SK-N-DZ (cell line): ENCODE results near the gene TNRC18.
A peak's percentile ranks its signal among the peaks of the same experiment; 100 is the strongest.

ENCODE experiments used
- DNase-seq: peaks from one replicate; pipeline ENCODE4 v3.0.0-alpha.2; 2015; ENCODE audit warnings: low spot score

TNRC18 gene

DNA sequence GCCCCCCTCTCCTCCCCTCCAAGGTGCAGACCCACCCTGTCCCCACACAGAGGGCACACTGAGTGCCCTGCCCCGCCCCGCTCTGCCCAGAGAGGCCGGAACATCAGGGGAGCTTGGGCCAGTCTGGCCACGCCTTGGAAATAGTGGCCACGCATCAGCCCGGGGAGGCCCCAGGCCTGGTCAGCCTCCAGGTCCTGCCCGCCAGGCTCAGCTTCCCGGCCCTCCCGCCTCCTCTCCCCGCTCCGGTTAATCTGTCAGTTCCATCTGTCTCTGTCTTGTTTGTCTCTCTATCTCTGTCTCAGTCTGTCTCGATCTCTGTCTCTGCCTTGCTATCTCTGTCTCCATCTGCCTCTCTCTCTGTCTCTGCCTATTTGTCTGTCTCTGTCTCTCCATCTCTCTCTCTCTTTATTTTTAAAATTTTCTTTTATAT lies 28.9 kb upstream of the TNRC18 start:
- no peak for DNase-seq

DNA sequence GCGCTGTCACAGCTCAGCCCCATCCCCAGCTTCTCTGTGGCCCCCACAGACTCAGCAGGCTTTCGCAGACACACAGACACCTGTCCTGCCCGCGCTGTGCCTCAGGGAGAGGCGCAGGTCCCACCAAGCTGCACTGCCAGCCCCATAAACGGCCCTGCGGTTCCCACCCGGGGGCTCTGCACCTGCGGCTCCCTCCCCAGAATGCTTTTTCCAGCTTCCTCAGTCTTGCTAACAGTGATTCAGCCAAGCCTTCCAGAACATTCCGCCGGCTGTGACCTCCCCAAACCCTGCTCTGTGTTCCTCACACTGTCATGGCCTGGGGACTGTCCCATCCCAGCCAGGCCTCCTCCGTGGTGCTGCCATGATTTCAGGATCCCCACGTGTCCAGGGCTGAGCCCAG lies 27.8 kb upstream of the TNRC18 start:
- no peak for DNase-seq

DNA sequence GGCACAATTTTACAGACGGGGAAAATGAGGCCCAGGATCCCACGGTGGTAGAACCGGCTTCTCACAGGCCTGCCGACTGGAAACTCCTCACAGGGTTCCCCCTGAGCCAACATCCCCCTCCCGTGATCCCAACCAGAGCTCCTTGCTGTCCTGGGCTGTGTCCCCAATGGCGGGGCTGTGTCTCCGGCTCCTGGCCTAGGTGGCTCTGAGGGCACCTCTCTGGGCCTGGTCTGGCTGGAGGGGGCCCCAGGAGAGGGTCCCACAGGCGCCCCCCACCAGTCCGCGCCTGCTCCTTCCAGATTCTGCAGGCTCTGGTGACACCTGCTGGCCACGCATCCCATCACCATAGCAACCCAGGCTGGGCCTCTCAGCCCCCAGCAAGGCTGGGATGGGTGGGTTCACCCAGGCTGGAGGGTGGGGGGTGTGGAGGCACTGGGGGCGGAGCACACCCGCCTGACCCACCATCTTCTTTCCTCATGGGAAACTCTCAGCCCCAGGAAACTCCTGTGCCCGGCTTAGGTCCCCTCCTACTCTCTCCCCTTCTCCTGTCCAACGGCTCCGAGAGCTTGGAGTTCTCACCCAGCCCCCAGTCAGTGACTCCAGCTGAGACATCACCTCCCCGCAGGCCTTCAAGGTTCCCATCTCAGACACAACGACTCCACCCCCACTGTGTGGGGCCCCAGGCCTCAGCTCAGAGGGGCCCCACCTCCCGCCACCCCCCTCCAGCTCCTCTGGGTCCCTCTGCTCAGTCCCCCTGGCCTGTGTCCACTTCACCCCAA lies 27.1 kb upstream of the TNRC18 start:
- DNase-seq, result peak; percentile 81

DNA sequence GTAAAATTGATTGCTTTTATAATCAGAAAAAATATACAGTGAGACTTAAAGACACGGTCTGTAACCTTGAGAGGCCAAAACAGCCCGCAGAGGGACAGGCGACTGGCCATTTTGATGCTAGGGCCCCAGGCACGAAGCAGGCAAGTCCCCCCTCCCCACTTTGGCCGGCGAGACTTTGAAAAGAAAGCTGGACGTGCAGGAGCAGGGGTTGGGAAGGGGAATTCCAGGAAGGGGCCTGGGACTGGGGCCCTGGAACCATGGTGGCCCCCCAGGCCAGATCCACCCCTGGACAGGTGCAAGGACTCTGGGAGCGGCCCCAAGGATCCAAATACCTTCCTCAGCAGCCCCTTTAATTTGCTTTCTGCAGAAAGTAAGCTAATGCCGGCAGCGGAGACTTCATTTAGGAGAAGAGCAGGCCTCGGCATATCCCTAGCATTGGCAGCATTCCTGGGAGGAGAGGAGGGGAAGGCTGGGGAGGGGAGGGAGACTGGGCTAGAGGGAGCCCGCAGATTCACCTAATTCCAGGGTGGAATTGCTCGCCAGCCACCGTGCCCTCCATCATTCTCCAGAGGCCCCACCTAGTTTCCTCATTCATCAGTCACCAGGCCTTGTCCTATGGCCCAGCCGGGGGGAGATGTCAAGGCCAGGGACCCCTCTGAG lies 24.9 kb upstream of the TNRC18 start:
- no peak for DNase-seq

DNA sequence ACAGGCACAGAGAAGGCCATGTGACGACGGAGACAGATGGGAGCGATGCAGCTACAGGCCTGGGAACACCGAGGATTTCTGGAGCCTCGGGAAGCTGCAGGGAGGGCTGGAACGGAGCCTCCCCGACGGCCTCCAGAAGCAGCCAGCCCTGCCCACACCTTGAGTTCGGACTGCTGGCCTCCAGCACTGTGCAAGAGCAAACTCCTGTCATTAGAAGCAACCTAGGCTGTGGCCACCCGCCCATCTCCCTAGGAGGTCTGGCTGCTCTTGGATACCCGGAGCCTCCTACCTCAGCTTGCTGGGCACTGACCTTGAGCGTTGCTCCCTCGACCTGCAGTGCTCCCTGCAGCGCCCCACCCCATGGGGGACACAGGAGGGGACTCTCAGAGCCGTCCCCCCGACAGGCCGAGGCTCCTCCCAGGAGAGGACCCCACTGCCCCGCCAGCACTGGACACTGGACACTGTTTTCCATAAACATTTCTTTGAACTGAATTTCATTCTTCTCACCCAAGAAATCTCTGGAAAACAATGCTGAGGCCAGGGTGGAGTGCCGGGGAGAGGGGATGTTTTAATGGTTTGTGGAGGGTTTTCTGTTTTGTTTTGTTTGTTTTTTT lies 22.5 kb upstream of the TNRC18 start:
- DNase-seq, result no peak

DNA sequence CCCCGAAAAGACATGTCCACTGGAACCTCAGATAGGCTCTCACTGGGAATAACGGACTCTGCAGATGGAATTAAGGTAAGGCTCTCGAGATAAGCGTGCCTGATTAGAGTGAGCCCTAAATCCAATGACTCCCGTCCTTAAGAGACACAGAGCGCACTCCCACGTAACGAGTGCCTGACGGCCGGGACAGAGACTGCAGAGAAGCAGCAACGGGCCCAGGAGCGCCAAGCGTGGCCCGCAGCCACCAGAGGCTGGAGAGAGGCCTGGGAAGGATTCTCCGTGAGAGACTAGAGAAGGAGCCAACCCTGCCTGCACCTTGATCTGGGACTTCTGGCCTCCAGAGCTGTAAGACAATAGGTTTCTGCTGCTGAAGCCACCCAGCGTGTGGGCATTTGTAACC lies 20.0 kb upstream of the TNRC18 start:
- no peak for DNase-seq

DNA sequence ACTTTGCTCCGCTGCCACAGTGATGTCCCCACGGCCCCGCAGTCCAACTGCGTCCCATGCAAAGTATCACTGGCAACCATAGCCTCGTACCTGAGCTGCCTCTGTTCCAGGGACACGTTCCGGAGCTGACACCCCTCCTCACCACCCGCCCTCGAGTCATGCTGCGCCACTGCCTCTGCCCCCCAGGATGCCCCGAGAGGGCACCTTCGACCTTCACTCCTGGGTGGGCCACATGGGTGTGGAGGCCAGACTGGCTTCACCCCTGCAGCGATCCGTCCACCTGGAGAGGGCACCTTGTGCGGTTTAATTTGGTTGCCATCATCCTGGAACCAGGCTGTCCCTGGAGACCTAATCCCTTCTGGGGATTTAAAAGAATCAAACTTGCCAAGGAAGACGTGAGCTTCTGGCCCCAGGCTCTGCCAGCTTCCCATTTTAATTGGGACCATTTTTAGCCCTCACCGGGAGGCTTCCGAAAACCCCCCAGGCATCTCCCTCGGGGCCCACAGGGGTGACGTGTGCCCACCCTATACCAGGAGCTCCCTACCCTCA lies 19.2 kb upstream of the TNRC18 start:
- no peak for DNase-seq

DNA sequence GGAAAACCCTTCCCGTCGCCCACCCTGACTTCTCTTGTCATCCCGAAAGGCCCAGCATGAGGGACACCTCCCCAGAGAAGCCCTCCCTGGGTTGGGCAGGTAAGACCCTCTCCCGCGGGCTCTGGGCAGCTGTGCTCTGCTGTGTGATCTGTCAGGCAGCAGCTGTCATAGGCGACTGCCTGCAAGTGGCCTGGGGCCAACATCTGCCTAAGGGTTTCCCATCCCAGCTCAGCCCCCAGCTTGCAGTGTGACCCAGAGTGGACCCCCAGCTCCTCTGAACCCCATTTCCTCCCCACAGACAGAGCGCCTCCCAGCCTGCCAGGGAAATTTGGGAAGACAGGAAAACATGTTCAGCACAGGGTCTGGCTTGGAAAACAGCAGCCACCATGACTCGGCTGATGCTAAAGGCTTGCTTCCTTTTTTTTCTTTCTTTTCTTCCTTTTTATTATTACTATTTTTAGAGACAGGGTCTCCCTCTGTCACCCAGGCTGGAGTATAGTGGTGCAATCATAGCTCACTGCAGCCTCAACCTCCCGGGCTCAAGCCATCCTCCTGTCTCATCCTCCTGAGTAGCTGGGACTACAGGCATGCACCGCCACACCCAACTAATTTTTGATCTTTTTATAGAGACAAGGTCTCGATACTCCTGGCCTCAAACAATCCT lies 18.3 kb upstream of the TNRC18 start:
- DNase-seq, result no peak

DNA sequence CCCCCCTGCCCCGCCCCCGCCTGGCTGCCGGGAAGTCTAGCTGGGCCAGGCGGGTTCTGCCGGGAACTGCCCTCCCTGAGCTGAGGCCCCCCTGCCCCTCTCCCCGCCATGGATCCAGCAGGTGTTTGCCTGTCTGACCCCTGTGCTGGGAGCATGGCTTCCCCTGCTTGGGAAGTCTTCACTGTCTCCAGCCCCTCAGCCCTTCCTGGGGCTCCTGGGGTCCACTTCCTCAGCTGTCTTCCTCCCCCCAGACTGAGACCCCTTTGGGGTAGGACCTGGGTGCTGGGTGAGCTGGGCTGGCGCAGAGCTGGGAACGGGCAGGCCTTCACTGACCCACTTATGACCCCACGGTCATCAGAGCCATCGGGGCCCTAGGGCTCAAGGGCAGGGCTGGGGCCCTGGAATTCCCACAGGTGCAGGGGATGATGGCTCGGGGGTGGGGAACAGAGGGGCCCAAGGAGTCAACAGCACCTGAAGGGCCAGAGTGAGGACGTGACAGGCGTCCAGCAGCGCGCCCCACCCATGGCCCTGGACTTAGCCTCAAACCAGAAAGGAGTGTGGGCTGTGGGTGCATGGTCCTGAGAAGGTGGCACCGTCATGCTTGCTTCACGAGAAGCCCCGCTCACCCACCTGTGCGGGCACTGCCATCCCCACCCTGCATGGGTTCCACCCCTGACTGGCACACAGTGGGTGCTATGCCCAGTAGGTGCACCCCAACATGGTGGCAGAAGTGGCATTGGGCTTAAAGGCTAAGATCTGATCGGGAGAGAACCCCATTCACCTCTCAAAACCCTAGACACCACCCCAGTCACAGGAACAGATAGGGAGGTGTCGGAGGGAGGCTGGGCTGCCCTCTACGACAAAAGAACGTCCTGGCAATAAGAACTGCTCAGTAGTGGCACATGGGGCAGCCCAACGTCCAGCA lies 16.2 kb upstream of the TNRC18 start:
- DNase-seq, result no peak

DNA sequence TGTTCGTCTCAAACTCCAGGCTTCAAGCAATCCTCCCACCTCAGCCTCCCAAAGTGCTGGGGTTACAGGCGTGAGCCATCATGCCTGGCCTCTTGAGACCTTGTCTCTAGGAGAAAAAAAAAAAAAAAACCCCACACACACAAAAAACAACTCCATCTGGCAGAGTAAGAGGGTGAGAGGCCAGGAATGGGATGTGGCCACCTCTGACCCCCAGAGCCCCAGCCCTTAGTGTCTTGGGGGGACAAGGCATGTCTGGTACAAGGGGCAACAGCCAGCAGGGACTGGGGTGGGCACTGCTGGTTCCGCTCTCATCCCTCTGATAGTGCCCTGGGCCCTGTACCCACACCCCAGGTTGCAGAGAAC lies 15.6 kb upstream of the TNRC18 start:
- no peak for DNase-seq

DNA sequence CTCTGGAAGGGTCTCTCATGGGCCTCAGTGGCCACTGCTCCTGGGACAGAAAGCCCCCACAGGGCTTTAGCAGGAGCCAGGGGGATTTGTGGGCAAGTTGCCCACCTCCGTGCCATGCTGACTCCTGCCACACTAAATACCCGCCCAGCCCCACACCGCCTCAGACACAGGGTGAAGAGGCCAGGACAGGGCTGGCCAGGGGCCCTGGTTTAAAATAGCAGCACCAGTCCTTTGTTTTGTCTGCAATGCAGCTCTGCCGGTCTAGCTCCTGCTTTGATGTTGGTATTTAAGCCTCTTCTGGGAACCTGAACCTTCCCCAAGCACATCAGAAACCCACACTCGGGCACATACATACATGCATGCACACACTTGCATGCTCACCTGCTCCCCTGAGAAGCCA lies 14.4 kb upstream of the TNRC18 start:
- DNase-seq, result no peak

DNA sequence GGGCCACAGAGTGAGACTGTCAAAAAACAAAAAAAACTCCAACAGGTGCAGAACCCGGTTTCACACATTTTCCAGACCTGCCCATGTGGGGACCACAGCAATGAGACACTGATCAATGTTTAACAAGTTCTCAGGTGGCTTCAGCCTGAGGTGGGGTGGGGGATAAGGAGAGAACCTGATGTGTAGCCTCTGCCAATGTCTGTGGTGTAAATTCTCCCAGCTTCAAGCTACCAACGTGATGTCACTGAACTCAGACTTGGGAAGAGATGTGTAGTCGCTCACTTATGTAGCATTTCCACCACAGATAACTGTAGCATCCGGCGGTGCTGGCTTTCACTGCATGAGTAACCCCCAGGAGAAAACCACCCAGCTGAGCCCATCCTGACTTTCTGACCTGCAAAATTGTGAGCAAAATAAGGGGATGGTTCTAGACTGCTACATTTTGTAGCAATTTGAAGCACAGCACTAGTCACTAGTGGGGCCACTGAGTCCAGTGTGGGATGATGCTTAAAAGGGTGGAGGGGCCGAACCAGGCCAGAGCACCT lies 13.8 kb upstream of the TNRC18 start:
- DNase-seq, result no peak

DNA sequence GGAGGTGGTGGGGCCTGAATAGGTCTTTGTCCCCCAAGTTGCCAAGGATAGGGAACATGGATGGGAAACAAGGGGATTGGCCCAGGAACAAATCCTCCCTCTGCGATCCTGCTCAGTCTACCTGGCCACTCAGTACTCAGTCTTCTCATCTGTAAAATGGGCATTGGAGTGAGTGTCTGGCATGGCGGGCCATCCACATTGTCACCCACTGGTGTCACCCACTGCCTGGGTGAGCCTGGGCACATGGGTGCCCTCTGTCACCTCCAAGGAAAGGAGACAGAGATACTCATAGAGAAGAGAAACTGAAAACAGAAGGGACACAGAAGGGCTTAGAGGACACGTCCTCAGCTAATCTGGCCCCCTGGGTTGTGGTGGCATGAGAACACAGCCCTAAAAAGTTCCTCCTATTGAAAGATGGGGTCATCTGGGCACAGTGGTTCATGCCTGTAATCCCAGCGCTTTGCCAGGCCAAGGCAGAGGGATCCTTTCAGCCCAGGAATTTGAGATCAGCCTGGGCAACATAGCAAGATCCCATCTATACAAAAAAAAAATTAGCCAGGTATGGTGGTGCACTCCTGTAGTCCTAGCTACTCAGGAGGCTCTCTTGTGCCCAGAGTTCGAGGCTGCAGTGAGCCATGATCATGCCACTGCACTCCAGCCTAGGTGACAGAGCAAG lies 12.5 kb upstream of the TNRC18 start:
- no peak for DNase-seq

DNA sequence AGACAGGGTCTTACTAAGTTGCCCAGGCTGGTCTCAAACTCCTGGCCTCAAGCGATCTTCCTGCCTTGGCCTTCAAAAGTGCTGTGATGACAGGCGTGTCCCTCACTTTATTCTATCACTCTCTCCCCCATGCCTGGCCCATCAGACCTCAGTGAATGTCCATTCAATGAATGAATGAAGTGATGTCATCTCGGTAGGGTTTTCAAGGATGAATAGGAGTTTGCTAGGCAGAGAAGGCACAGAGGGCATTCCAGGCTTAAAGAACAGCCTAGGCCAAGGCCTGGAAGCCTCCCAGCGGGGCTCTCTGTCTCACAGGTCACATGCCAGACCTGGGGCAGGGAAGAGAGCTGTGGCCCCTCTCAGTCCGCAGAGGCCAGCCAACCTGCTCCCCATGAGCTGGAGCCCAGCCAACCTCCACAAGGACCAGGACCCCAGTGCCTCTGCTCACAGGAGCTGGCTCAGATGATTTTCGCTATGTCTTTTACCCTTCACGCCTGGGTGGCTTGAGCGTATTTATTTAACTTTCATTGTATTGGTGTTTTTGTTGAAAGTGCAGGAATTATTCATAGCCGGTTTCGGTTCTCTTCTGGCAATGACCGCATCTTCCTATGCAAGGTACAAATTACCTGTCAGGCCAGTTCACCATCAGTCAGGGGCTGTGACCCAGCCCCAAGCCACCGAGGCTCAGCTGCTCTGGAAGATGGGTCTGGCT lies 11.8 kb upstream of the TNRC18 start:
- no peak for DNase-seq

DNA sequence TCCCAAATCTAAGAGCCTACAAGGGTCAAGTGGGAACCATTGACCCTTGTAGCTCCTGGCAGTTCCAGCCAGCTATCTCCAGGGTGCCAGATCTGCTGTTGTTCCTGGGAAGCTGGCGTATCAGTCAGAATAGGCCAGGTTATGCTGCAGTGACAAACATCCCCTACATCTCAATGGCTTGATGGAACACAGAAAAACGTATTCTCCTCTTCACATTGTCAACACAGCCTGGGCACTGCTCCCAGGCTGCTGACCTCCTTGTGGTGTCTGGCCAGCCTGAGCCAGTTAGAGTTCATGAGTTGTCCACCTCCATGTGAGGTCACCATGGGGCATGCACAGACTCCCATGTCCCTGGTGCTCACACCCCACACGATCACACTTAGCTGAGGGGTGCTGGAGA lies 9.5 kb upstream of the TNRC18 start:
- DNase-seq, result no peak

DNA sequence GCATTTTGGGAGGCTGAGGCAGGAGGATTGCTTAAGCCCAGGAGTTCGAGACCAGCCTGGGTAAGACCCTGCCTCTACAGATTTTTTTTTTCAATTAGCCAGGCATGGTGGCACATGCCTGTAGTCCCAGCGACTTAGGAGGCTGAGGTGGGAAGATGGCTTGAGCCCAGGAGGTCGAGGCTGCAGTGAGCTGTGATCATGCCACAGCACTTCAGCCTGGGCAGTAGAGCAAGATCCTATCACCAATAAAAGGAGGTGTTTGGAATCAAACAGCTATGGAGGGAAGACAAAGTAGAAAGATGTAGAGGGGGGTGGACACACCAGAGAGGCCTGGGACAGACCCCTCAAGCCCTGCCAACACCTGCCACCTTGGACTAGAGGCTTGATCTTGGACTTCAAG lies 9.1 kb upstream of the TNRC18 start:
- no peak for DNase-seq

DNA sequence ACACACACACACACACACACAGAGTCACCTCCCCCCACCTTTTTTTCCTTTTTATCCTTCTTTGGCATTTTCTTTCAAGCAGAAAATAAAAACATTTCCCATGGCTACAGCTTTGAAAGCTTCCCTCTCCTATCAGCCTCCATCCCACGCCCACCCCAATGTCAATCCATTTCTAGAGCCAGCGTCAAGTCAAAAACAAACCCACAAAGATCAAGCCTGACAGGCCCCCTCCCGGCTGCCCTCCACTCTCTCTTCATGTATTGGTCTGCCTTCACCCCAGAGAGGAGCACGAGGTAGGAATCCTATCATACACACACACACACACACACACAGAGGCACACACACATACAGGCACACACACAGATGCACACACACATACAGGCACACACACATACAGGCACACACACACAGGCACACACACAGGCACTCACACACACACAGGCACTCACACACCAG lies 8.0 kb upstream of the TNRC18 start:
- no peak for DNase-seq

DNA sequence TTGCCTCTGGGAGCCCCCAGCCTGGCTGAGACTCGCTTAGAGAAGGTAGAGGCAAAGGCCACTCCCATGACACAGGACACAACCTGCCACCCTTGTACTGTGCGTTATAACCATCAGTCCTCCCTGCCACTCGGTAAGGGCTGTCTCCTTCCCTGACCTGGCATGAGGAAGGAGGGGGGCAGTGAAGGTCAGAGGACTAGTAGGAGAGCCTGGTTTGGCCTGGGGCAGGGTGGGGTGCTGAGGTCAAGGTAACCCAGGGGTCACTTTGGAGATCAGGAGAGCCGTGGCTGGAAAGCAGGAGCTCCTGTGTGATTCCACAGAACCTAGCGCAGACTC lies 6.9 kb upstream of the TNRC18 start:
- DNase-seq, result no peak

DNA sequence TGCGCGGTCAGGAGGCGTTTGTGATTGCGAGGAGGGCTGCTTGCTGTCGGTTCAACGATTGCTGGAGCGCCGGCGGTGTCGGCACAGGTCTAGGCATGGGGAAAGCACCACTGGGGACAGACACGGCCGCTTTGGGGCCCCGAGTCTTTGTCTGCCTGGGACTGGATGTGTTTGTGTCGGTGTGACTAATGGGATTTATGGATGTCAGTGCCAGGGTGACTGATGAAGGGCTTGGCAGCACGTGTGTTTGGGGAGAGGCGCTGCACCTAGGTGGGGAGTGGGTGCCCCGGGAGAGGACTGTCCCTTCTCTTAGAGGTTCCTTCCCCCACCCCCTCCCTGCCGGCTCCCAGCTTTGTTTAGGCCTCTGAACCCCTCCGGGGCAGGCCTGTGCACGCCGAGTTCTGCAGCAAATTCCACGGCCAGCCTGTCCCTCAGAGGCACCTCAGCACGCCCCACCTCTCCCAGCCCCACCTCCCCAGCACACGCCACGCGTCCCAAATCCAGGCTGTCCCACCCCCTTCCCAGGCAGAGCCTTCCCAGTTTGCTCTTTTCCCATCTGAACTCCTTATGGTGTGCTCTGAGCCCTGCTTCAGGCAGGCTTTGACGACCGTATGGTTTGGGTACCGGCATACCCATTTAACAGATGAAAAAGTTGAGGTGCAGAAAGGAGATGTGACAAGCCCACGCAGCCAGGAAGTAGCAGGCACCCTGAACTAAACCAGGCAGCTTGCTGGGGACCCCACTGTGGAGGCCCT lies 6.4 kb upstream of the TNRC18 start:
- DNase-seq, result no peak
